ENCODE data around the gene RAMACL. TPM values are rescaled to one million over a fixed set of nuclear protein-coding genes. Genes with fewer than 3 reads are reported as not detected.

The RAMACL gene
- total and polyA plus RNA-seq, 12 donors = 0.20 to 2.4 (median 0.63) TPM

DNA sequence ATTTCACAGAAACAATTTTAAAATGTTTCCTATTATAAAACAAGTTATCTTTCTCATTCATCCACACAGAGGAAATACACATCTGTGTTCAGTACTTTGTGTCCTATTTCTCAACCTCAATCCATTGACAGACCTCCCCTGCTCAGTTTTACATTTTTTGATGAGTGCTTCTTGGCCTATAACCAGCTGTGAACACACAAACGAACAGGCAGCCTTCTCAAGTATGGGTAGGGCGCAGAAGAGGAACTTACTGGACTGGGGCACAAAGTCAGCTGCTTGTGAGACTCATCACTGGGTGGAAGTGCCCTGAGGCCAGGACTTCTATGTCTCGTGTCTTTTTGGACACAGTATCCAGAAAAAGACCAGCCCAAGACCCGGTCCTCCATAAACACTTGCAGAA lies 37.8 kb upstream of the RAMACL start:
- no peaks in the 10 kb centered on the region for H3K36me3 ChIP-seq
- peaks cover 5 to 87% (median 76%) of the 10 kb centered on the region in 9 donors for H3K4me1 ChIP-seq
- peaks cover 0 to 14% (median 0%) of the 10 kb centered on the region in 7 donors for H3K27me3 ChIP-seq
- peak overlapping the region in 8 of 10 donors; percentile 28 to 61 (median 42) for H3K27ac ChIP-seq
- peak in 2 of 8 donors; percentile 2 to 3 for ATAC-seq
- H3K4me3 ChIP-seq = no peak overlapping the region
- WGBS, 2 donors = 47 to 57% methylated on average over 4 of the region's 4 CpGs
- peak in 1 of 2 donors; percentile 14 for DNase-seq
- H3K9me3 ChIP-seq = no peaks in the 10 kb centered on the region
- intact Hi-C loops (cut with DNase I) = loop anchor here in 2 of 10 donors (5.0 to 10.0 kb wide), 2 partner anchors 72 to 139 kb away; no protein-coding TSS in a partner anchor
- TF ChIP-seq, protein P1, sequence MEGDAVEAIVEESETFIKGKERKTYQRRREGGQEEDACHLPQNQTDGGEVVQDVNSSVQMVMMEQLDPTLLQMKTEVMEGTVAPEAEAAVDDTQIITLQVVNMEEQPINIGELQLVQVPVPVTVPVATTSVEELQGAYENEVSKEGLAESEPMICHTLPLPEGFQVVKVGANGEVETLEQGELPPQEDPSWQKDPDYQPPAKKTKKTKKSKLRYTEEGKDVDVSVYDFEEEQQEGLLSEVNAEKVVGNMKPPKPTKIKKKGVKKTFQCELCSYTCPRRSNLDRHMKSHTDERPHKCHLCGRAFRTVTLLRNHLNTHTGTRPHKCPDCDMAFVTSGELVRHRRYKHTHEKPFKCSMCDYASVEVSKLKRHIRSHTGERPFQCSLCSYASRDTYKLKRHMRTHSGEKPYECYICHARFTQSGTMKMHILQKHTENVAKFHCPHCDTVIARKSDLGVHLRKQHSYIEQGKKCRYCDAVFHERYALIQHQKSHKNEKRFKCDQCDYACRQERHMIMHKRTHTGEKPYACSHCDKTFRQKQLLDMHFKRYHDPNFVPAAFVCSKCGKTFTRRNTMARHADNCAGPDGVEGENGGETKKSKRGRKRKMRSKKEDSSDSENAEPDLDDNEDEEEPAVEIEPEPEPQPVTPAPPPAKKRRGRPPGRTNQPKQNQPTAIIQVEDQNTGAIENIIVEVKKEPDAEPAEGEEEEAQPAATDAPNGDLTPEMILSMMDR (IDR thresholded peaks at IDR 0.05) = no peak

DNA sequence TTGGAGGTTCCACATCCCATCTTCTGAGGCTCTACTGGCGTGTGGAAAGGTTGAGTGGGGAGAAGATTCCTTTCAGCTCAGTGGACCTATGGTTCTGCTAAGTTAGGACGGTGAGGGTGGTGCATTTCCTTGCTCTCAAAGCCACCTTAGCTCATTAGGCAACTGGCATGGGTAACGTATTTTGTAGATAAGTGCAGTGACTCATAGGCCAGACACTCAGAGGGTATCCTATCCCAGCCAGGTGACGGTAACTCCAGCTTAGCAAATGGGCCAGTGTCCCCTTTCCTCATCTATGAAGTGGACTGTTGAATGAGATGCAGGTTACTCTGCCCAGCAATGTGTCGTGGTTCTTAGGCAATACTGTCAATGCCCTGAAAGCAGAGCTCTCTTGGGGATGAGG lies 36.8 kb upstream of the RAMACL start:
- H3K4me3 ChIP-seq = no peak overlapping the region
- 68 to 79% methylated on average over 5 of the region's 5 CpGs for WGBS, 2 donors
- TF ChIP-seq, protein P1 (IDR thresholded peaks at IDR 0.05) = no peak
- ATAC-seq = no peak
- H3K27ac ChIP-seq = peak overlapping the region in 3 of 10 donors; percentile 41 to 57 (median 42)
- peaks cover 0 to 78% (median 71%) of the 10 kb centered on the region in 9 donors for H3K4me1 ChIP-seq
- peaks cover 0 to 8% (median 0%) of the 10 kb centered on the region in 9 donors for H3K36me3 ChIP-seq
- intact Hi-C loops (cut with DNase I) = loop anchor here in 2 of 10 donors (5.0 to 10.0 kb wide), 2 partner anchors 71 to 139 kb away; no protein-coding TSS in a partner anchor
- peak in 1 of 2 donors; percentile 3 for DNase-seq
- peaks cover 0 to 9% (median 0%) of the 10 kb centered on the region in 7 donors for H3K27me3 ChIP-seq
- no peaks in the 10 kb centered on the region for H3K9me3 ChIP-seq

DNA sequence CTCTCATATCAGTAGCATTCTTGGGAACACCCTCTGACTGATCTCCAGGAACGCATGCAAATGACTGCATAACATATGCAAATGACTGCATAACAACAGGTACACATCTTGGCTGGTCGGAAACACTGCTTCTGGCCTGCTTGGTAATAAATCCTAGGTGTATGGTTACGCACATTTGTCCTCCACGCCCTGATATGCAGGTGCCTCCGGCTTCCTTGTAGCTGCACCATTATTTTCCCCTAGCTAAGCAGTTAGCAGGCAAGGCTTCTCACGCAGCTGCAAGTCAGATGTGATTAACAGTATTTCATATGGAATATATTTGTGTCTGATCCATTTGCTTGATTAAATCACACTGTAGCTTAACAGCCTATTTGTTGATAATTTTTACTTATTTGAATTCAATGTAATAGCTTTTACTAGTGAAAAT lies 34.6 kb upstream of the RAMACL start:
- 89 to 93% methylated on average over 6 of the region's 6 CpGs for WGBS, 2 donors
- no peak for DNase-seq
- H3K4me3 ChIP-seq = no peak overlapping the region
- intact Hi-C loops (cut with DNase I) = loop anchor here in 2 of 10 donors (5.0 to 10.0 kb wide), 2 partner anchors 69 to 136 kb away; no protein-coding TSS in a partner anchor
- no peaks in the 10 kb centered on the region for H3K9me3 ChIP-seq
- TF ChIP-seq, protein P1 (IDR thresholded peaks at IDR 0.05) = no peak
- H3K4me1 ChIP-seq = peaks cover 2 to 79% (median 71%) of the 10 kb centered on the region in 9 donors
- peak overlapping the region in 1 of 10 donors; percentile 61 for H3K27ac ChIP-seq
- ATAC-seq = no peak
- peaks cover 0 to 16% (median 0%) of the 10 kb centered on the region in 9 donors for H3K36me3 ChIP-seq
- peaks cover 0 to 5% (median 0%) of the 10 kb centered on the region in 7 donors for H3K27me3 ChIP-seq

DNA sequence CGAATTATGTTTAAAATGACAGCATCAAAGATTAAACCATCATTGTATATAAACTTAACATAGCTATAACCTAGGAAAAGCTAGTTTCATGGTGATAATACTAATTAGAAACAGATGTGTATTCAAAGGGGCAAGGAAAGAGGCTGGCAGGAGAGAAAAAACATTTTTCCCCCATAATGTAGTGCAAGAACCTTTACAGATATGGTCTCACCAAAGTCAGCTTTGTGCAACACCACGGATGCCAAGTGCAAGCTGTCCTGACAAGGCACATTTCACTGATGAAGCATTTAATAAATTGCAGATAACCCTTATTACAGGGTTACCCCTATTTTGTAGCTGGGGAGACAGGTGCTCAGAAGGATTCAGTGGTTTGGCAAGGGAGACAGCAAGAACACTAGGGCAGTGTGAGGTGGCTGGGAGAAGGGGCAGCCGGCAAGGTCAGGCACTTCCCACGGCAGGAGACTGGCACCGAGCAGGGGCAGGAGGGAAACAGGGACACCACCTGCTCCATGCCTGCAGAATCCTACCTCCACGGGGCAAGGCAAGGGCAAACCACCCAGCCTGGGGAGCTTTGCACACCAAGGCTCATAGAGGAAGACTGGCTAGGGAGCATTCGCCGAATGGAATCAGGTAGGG lies 34.1 kb upstream of the RAMACL start:
- no peaks in the 10 kb centered on the region for H3K9me3 ChIP-seq
- TF ChIP-seq, protein P1 (IDR thresholded peaks at IDR 0.05) = no peak
- 60 to 63% methylated on average over 8 of the region's 8 CpGs for WGBS, 2 donors
- DNase-seq (peak in 1 of 2 donors; percentile 4), ATAC-seq (no peak)
- H3K27me3 ChIP-seq = no peaks in the 10 kb centered on the region
- peaks cover 5 to 79% (median 71%) of the 10 kb centered on the region in 9 donors for H3K4me1 ChIP-seq
- H3K36me3 ChIP-seq = peaks cover 0 to 16% (median 0%) of the 10 kb centered on the region in 9 donors
- H3K4me3 ChIP-seq = no peak overlapping the region
- intact Hi-C loops (cut with DNase I) = loop anchor here in 2 of 10 donors (5.0 to 10.0 kb wide), 2 partner anchors 68 to 136 kb away; no protein-coding TSS in a partner anchor
- peak overlapping the region in 9 of 10 donors; percentile 9 to 67 (median 42) for H3K27ac ChIP-seq

All from heart right ventricle (tissue), 16 donors.